ENCODE measurements around the gene PLA2G4E. TPM values are rescaled to one million over a fixed set of nuclear protein-coding genes. Genes with fewer than 3 reads are reported as not detected.
A peak's percentile ranks its signal among the peaks of the same experiment; 100 is the strongest.

Gene PLA2G4E
- total RNA-seq, 6 experiments from 2014 or later: not detected

GRCh38 chr15:41977757-41978383, 43.0 kb downstream of the PLA2G4E start:
- H3K4me3 ChIP-seq: no peak overlapping the region
- H3K27me3 ChIP-seq: no peaks in the 10 kb centered on the region
- ATAC-seq (no peak), DNase-seq (no peak)
- no peaks in the 10 kb centered on the region for H3K4me1 ChIP-seq
- H3K36me3 ChIP-seq: no peaks in the 10 kb centered on the region
- no peaks in the 10 kb centered on the region for H3K9me3 ChIP-seq
- WGBS (ENCODE audit: insufficient coverage, low coverage, low lambda C conversion rate, missing lambda C conversion rate): 72% methylated on average over 5 of the region's 6 CpGs
- TF ChIP-seq CTCF (IDR thresholded peaks at IDR 0.05) (no peak), POLR2A (IDR thresholded peaks at IDR 0.05) (no peak)
- H3K27ac ChIP-seq: no peak overlapping the region
- intact Hi-C loops (cut with DNase I): no loop called here

- TF ChIP-seq CTCF (IDR thresholded peaks at IDR 0.05): no peak
- no peak for TF ChIP-seq POLR2A (IDR thresholded peaks at IDR 0.05)
- WGBS (ENCODE audit: insufficient coverage, low coverage, low lambda C conversion rate, missing lambda C conversion rate): 48% methylated on average over 2 of the region's 2 CpGs
- Histone ChIP-seq H3K4me1 (peaks cover 0 to 8% (median 3%) of the 10 kb centered on the region in 4 donors), H3K36me3 (no peaks in the 10 kb centered on the region), H3K4me3 (no peak overlapping the region), H3K9me3 (no peaks in the 10 kb centered on the region), H3K27me3 (no peaks in the 10 kb centered on the region), H3K27ac (no peak overlapping the region)
- intact Hi-C loops (cut with DNase I): no loop called here
- no peak for ATAC-seq
- no peak for DNase-seq
Observed at GRCh38 chr15:41975669-41976068, 45.2 kb downstream of the PLA2G4E start.

GRCh38 chr15:41974041-41974440, 46.8 kb downstream of the PLA2G4E start:
- ATAC-seq: no peak
- Histone ChIP-seq H3K4me1 (peaks cover 0 to 14% (median 3%) of the 10 kb centered on the region in 4 donors), H3K27ac (no peak overlapping the region), H3K36me3 (no peaks in the 10 kb centered on the region), H3K4me3 (no peak overlapping the region), H3K27me3 (no peaks in the 10 kb centered on the region), H3K9me3 (no peaks in the 10 kb centered on the region)
- 78% methylated on average over 1 of the region's 1 CpG for WGBS (ENCODE audit: insufficient coverage, low coverage, low lambda C conversion rate, missing lambda C conversion rate)
- TF ChIP-seq CTCF (IDR thresholded peaks at IDR 0.05) (no peak), POLR2A (IDR thresholded peaks at IDR 0.05) (no peak)
- DNase-seq: no peak
- intact Hi-C loops (cut with DNase I): no loop called here

GRCh38 chr15:41972253-41973242, 48.3 kb downstream of the PLA2G4E start, which contains the start of gene EHD4:
Gene EHD4, minus strand, starts transcription at chr15:41972557. Its CDS starts 63 bp downstream, at chr15:41972494.
- ATAC-seq (peak; percentile 85 to 96 (median 94)), DNase-seq (peak; percentile 99 to 100 (median 99))
- H3K9me3 ChIP-seq: no peaks in the 10 kb centered on the region
- H3K27me3 ChIP-seq: no peaks in the 10 kb centered on the region
- no peaks in the 10 kb centered on the region for H3K36me3 ChIP-seq
- peak within 1 kb of the TSS; percentile 93 to 99 (median 94) for H3K4me3 ChIP-seq
- TF ChIP-seq CTCF (IDR thresholded peaks at IDR 0.05) (peak; percentile 31 to 50 (median 44)), POLR2A (IDR thresholded peaks at IDR 0.05) (peak; percentile 96)
- H3K4me1 ChIP-seq: peaks cover 0 to 14% (median 3%) of the 10 kb centered on the region in 4 donors
- 6% methylated on average over 9 of the region's 72 CpGs for WGBS (ENCODE audit: insufficient coverage, low coverage, low lambda C conversion rate, missing lambda C conversion rate)
- peak within 1 kb of the TSS; percentile 87 to 96 (median 88) for H3K27ac ChIP-seq
- intact Hi-C loops (cut with DNase I): no loop called here

All from right lobe of liver (tissue), 6 donors.